HK-2 (cell line): ENCODE measurements around the gene SHROOM3.
"Not testable (repeated sequence)": the region's sequence is repeated elsewhere in the genome, so short reads cannot be mapped to it uniquely, and the experiment has no call there.

Experiments used
- DNase-seq: peaks from one replicate; pipeline ENCODE4 v3.0.0-alpha.2; 2018; ENCODE audit not compliant: unreplicated experiment

Gene SHROOM3

DNA sequence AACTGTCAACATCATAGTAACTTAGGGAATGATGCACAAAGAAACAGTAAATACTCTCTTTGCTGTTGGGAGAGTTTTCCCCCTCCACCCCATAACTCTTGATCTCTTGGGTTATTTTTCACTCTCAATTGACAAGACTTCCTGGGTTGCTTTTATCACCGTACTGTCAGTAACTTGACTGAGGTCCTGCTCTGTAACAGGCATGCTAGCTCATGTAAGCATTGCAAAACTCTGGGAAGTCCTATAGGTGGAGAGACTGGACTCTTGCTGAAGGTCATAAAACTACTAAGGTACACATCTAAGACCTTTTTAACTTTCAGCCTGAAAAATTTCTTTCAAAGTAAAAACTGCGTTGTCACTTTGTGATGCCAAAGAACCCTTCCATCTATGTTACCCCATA, 10.9 kb downstream of the SHROOM3 start:
- no peak for DNase-seq

DNA sequence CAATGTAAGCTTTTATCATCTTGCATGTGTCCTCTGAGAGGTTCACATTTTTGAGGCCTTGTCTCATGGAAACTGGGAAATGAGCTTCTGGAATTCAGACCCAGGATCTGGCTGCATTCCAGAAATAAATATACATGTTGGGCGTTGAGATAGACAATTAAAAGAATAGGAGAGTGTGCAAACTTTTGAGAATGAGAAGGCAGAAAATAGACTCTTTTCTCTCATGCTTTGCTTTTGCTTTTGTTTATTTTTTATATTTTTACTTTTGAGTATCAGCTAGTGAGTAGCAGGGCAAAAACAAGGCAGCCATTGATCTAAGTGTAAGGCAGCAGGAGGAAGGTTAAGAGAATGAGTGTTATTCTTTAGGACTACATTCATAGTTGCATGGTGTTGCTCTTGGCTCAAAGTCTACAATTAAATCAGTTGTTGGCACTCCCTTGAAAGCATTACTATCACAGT, 12.4 kb downstream of the SHROOM3 start:
- DNase-seq: no peak

DNA sequence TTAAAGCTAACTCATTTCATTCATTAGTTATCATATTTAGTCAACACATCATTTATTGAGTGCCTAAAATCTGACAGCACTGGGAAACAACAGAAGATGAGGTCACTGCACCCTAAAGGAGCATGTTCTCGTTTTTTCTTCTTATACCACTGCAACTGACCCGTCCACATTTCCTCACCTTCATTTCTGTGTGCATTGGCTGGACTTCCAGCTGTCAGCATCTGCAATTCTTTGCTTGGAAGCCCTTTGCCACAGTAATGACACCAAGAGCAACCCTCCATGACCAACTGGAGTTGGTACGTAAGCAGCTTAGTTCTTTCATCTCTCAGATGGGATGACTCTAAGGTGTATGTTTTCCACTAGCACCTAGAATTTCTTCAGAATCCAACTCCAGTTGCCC, 13.2 kb downstream of the SHROOM3 start:
- no peak for DNase-seq

GRCh38 chr4:76449362-76449767, 14.3 kb downstream of the SHROOM3 start:
- no peak for DNase-seq

DNA sequence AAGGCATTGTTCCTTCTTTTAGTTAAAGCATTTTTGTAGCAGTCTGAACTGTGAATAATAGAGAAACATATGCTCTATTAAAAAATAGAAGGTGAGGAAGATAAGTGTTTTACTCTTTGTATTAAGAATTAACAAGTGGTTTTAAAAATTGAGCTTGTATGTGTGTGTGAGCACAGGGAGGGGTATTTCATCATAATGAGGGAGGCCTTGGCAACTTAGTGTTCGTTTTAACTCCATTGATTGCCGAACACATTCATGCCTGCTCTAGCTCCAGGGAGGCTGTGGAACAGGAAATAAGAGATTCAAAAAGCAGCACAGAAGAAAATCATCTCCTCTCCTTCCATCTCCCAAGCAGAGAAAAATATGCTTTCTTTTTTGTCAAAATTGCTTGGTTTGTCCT, 14.8 kb downstream of the SHROOM3 start:
- DNase-seq: no peak

DNA sequence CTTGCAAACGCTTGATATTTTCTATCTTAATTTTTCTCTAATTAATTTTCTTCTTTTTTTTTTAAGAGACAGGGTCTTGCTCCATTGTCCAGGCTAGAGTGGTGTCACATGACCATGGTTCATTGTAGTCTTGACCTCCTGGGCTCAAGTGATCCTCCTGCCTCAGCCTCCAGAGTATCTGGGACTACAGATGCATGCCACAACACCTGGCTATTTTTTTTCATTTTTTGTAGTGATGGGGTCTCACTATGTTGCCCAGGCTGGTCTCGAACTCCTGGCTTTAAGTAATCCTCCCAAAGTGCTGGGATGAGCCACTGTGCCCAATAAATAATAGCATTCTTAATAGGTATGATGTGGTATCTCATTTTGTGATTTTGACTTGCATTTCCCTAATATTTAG, 18.2 kb downstream of the SHROOM3 start:
- no peak for DNase-seq

DNA sequence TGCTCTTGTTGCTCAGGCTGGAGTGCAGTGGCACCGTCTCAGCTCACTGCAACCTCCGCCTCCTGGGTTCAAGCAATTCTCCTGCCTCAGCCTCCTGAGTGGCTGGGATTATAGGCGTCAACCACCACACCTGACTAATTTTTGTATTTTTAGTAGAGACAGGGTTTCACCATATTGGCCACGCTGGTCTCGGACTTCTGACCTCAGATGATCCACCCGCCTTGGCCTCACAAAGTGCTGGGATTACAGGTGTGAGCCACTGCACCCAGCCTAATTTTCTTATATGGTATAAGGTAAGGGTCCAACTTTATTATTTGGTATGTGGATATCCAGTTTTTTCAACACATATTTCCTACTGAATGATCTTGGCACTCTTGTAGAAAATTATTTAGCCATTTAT, 19.0 kb downstream of the SHROOM3 start:
- not testable (repeated sequence) for DNase-seq

DNA sequence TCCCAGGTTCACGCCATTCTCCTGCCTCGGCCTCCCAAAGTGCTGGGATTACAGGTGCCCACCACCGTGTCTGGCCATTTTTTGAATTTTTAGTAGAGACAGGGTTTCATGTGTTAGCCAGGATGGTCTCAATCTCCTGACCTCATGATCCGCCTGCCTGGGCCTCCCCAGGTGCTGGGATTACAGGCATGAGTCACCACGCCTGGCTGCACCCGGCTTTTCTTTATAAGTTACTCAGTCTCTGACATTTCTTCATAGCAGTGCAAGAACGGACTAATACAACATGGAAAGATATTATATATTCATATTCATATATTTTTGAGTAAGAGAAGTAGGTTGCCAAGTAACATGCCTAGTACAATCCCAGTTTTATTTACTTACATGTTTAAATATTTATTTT, 22.9 kb downstream of the SHROOM3 start:
- peak; percentile 29 for DNase-seq

DNA sequence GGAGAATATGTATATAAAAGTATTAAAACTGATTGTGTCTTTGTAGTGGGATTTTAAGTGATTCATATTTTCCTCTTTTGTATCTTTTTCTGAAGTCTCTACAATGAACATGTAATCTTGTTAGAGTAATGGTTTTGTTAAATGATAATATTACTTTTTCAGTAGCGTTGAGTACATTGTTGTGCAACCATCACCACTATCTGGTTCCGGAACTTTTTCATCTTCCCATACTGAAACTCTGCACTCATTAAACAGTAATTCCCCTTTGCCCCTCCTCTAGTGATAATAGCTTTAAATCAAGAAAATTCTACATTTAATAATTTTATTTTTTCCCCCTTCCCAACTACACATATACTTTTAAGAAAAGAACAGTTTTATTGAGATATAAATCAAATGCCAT, 23.3 kb downstream of the SHROOM3 start:
- no peak for DNase-seq

- DNase-seq: peak; percentile 5
Observed at GRCh38 chr4:76458825-76459224, 23.8 kb downstream of the SHROOM3 start.

GRCh38 chr4:76459291-76459723, 24.3 kb downstream of the SHROOM3 start:
- peak; percentile 48 for DNase-seq

- DNase-seq: no peak
Observed at GRCh38 chr4:76463568-76463967, 28.5 kb downstream of the SHROOM3 start.

GRCh38 chr4:76470064-76470463, 35.0 kb downstream of the SHROOM3 start:
- DNase-seq: no peak

DNA sequence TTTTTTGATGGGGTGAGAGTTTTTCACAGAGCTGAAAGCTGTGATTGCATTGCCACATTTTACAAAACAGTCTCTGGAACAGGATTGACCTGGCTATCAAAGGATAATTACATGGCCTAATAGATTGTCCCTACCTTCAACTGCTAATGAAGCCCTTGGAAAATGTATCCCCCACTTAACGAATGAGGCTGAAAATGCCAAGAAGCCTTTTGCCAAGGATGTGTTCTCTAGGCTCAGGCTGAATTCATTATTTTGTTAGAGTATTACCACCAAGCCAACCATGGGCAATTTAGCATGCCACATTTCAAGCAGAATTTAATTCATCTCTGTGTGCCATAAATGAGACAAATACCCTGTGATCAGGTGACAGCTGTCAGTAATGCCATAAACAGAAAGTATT, 35.5 kb downstream of the SHROOM3 start:
- no peak for DNase-seq

DNA sequence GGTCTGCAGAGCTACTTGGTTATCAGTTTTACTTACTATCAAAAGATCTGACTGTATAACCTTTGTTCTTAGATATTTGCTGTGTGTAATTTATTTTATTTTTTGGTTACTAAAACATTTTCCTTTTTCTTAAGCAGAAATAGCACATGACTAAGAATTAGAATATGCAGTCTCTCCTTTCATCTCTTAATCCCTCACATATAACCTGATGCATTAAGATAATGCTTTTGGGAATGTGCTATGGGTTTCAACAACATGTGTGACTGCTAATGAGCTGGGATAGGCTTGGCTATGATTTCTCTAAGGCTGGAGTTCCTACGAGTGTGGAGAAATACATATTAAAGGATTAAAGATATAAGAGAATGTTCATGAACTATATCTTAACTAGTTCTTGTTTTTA, 41.5 kb downstream of the SHROOM3 start:
- DNase-seq: no peak

GRCh38 chr4:76484654-76485053, 49.6 kb downstream of the SHROOM3 start:
- DNase-seq: no peak

DNA sequence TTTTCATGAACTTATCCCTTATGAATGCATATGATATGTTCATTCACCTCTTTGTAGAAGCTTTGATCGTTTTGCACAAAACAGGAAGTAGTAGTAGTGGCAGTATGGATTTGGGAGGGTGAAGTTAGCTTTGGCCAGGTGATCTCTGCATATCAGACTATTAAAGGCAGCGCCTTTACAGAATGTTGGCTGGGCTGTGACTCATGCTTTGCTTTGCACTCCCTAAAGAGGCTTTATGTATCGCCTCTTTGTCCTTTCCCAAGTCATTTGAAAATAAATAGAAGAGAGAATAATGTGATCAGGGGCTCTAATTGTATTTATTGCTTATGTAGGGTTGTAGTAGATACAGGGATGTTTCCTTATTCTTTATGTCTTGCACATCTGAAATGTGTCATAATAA, 50.4 kb downstream of the SHROOM3 start:
- no peak for DNase-seq

- no peak for DNase-seq
Observed at GRCh38 chr4:76486588-76487276, 51.7 kb downstream of the SHROOM3 start.

DNA sequence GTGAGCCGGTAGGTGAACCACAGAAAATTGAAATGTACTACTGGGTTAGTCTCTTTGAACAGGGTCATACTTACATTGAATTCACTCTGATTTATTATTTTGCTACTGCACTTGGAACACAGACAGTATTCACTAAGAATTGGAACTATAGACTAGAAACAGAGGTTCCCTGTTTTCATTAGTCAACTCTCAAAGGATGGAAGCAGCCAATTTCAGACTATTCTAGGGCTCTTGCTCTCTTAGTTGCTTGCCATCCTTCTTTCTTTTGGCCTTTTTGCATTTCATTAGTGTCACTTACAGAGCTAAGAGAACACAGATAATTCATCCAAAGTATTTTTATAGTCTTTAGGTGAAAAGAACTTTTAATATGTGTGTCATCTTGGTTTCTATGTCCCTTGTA, 52.6 kb downstream of the SHROOM3 start:
- DNase-seq: no peak

DNA sequence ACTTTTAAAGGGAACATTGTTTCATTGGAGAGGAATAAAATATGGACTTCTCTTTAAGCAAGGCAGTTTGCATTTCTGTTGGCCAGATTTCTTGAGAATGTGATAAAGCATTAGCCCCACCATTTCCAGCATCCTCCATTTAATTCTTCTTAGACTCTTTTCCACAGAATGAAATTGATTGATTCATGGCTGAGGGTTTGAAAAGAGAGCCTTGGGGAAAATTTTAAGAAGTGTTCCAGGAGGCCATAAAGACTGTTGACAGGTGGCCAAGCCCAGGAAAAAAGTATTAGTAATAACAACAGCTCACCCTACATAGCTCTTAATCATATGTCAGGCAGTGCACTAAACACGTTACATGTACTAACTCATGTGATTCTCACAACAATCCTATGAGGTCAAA, 53.4 kb downstream of the SHROOM3 start:
- DNase-seq: no peak

- DNase-seq: no peak
Observed at GRCh38 chr4:76488888-76489685, 54.1 kb downstream of the SHROOM3 start.

DNA sequence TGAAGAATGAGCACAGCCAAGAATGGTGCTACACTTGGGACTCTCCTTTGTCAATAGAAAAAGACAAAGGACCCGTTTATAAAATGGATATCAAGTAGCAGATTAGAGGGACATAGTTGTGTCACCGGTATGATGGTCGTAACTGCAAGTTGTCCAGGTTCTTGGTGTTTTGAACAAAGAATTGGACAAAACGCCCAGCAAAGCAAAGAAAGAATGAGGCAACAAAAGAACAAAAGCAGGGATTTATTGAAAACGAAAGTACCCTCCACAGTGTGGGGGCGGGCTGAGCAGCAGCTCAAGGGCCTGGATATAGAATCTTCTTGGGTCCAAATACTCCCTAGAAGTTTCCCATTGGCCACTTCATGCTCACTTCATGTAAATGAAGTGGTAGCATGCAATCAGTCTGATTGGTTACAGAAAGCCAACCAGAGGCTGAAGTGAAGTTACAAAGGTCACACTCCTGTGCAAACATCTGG, 54.7 kb downstream of the SHROOM3 start:
- DNase-seq: no peak

DNA sequence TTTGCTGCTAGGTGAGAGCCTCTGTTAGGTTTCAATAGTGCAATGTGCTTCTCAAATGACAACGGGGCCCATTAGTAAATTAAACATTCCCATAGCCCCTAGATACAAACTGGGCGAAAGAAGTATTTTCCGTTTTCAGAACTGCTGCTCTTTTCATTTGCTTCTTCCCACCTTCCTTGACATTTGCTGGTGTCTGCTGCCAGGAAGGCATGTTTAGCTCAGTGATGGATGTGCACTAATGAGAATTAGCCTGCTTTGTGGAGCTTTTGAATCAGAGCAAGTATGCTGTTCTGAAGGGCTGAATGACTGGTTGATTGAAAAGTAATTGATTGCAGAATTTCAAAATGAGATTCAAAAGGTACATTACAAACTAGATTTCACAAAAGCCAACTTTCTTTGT, 57.0 kb downstream of the SHROOM3 start:
- no peak for DNase-seq
